Thyroid gland (tissue), 4 donors: Measurements from ENCODE around the gene SCUBE2. TPM values are rescaled to one million over a fixed set of nuclear protein-coding genes. Genes with fewer than 3 reads are reported as not detected.

ENCODE experiments used
- DNase-seq, 2 donors: peaks; one replicate each; pipeline ENCODE4 v3.0.0-alpha.2; 2019
- H3K27ac ChIP-seq, 3 donors: fragments of 200-600 bp; sonication (generic); 1 replicate in 2 of 3; 2 replicates in 1 of 3; pipeline ENCODE4 v1.5.1; 2016 to 2019; ENCODE audit warnings: mild to moderate bottlenecking in 1 of 3, moderate library complexity in 1 of 3
- H3K27me3 ChIP-seq: fragments of 200-600 bp; sonication (generic); one replicate; pipeline ENCODE4 v1.5.1; 2019
- H3K36me3 ChIP-seq, 2 donors: fragments of 200-600 bp; sonication (generic); one replicate each; pipeline ENCODE4 v1.5.1; 2016 to 2019
- H3K4me1 ChIP-seq, 2 donors: fragments of 200-600 bp; sonication (generic); one replicate each; pipeline ENCODE4 v1.5.1; 2017 to 2019
- H3K4me3 ChIP-seq, 3 donors: fragments of 200-600 bp; sonication (generic); replicated peaks in 1 of 3; 1 replicate in 2 of 3; 2 replicates in 1 of 3; pipeline ENCODE4 v1.5.1; 2016; ENCODE audit warnings: mild to moderate bottlenecking in 1 of 3
- H3K9me3 ChIP-seq: fragments of 200-600 bp; sonication (generic); one replicate; pipeline ENCODE4 v1.5.1; 2017
- POLR2A ChIP-seq, 2 donors: fragments of 450-650 bp; IDR thresholded peaks; one replicate each; pipeline ENCODE4 v1.6.1; 2017; ENCODE audit warnings: antibody characterized with exemption in 2 of 2, mild to moderate bottlenecking in 2 of 2, moderate library complexity in 1 of 2
- WGBS, 2 donors: methylation state at CpG; one replicate each; pipeline ENCODE4 v1.1.5; 2017; 5-methylcytosine and 5-hydroxymethylcytosine counted together
- intact Hi-C: fragments of 100-400 bp; cut with DNase I; formaldehyde crosslinking; loops from one replicate; pipeline ENCODE4 v1.15.1; 2023
- total RNA-seq, 4 donors: library from RNA; depleted of rRNA; stranded (reverse); fragments of >200 nt; gene quantifications; one replicate each; pipeline ENCODE4 v1.2.3, GENCODE V29; 2016
- TF ChIP-seq, protein P1 (sequence below), 6 experiments: fragments of 200-600 bp in 3 of 6; fragments of 450-650 bp in 3 of 6; sonication (generic) in 3 of 6; IDR thresholded peaks; one replicate each; pipeline ENCODE4 v1.5.1; 2016 to 2019; ENCODE audit warnings: antibody characterized with exemption in 6 of 6, mild to moderate bottlenecking in 2 of 6, inconsistent platforms in 1 of 6, moderate library complexity in 1 of 6

The SCUBE2 gene
- total RNA-seq, 4 donors from 2014 or later = 1.2 to 4.9 (median 3.1) TPM

GRCh38 chr11:9057888-9058287, 33.5 kb downstream of the SCUBE2 start:
- 76% methylated on average over 4 of the region's 4 CpGs for WGBS, 2 donors
- Histone ChIP-seq H3K36me3 (no peaks in the 10 kb centered on the region), H3K27ac (no peak overlapping the region), H3K9me3 (no peaks in the 10 kb centered on the region), H3K4me3 (no peak overlapping the region), H3K27me3 (no peaks in the 10 kb centered on the region), H3K4me1 (no peaks in the 10 kb centered on the region)
- DNase-seq = no peak
- TF ChIP-seq POLR2A (IDR thresholded peaks at IDR 0.05) = no peak
- intact Hi-C loops = no loop called here

GRCh38 chr11:9057007-9057406, 34.4 kb downstream of the SCUBE2 start:
- Histone ChIP-seq H3K4me1 (no peaks in the 10 kb centered on the region), H3K4me3 (no peak overlapping the region), H3K9me3 (no peaks in the 10 kb centered on the region), H3K27me3 (no peaks in the 10 kb centered on the region), H3K36me3 (no peaks in the 10 kb centered on the region), H3K27ac (no peak overlapping the region)
- no peak for DNase-seq
- intact Hi-C loops = no loop called here
- no peak for TF ChIP-seq POLR2A (IDR thresholded peaks at IDR 0.05)
- TF ChIP-seq, protein P1, sequence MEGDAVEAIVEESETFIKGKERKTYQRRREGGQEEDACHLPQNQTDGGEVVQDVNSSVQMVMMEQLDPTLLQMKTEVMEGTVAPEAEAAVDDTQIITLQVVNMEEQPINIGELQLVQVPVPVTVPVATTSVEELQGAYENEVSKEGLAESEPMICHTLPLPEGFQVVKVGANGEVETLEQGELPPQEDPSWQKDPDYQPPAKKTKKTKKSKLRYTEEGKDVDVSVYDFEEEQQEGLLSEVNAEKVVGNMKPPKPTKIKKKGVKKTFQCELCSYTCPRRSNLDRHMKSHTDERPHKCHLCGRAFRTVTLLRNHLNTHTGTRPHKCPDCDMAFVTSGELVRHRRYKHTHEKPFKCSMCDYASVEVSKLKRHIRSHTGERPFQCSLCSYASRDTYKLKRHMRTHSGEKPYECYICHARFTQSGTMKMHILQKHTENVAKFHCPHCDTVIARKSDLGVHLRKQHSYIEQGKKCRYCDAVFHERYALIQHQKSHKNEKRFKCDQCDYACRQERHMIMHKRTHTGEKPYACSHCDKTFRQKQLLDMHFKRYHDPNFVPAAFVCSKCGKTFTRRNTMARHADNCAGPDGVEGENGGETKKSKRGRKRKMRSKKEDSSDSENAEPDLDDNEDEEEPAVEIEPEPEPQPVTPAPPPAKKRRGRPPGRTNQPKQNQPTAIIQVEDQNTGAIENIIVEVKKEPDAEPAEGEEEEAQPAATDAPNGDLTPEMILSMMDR (IDR thresholded peaks at IDR 0.05) = no peak
- WGBS, 2 donors = 57 to 69% methylated on average over 2 of the region's 2 CpGs

DNA sequence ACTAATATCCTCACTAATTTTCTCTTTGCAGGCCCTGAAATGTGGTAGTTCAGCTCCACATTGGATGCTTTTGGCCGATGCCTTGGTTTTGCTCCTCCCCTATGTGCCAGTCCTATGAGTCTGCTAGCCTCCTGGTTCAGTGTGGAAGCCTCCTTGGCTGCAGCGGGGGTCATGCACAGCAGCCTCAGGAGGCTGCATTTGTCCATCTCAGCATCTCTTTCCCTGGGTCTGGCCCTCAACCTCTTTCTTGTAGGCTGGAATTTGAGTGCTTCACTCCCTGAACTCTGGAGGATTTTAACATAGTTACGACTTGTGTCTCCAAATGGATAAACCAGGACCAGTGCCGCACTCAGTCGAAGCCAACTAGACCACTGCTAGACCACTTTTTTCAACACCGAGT, 34.9 kb downstream of the SCUBE2 start:
- no peak for DNase-seq
- Histone ChIP-seq H3K27me3 (no peaks in the 10 kb centered on the region), H3K9me3 (no peaks in the 10 kb centered on the region), H3K4me3 (no peak overlapping the region), H3K4me1 (no peaks in the 10 kb centered on the region), H3K27ac (no peak overlapping the region), H3K36me3 (no peaks in the 10 kb centered on the region)
- 84 to 87% methylated on average over 6 of the region's 6 CpGs for WGBS, 2 donors
- TF ChIP-seq POLR2A (IDR thresholded peaks at IDR 0.05) = no peak
- TF ChIP-seq, protein P1 (IDR thresholded peaks at IDR 0.05) = no peak
- intact Hi-C loops = no loop called here

GRCh38 chr11:9053316-9054035, 37.9 kb downstream of the SCUBE2 start:
- peaks cover 0 to 8% of the 10 kb centered on the region in 2 donors for H3K4me1 ChIP-seq
- H3K27ac ChIP-seq = no peak overlapping the region
- WGBS, 2 donors = 77 to 81% methylated on average over 7 of the region's 7 CpGs
- no peaks in the 10 kb centered on the region for H3K36me3 ChIP-seq
- intact Hi-C loops = no loop called here
- H3K27me3 ChIP-seq = no peaks in the 10 kb centered on the region
- no peaks in the 10 kb centered on the region for H3K9me3 ChIP-seq
- TF ChIP-seq POLR2A (IDR thresholded peaks at IDR 0.05) = no peak
- TF ChIP-seq, protein P1 (IDR thresholded peaks at IDR 0.05) = no peak
- DNase-seq = no peak
- H3K4me3 ChIP-seq = no peak overlapping the region

GRCh38 chr11:9052316-9052715, 39.1 kb downstream of the SCUBE2 start:
- no peak for TF ChIP-seq POLR2A (IDR thresholded peaks at IDR 0.05)
- TF ChIP-seq, protein P1 (IDR thresholded peaks at IDR 0.05) = no peak
- intact Hi-C loops = no loop called here
- H3K4me3 ChIP-seq = no peak overlapping the region
- WGBS, 2 donors = 89 to 93% methylated on average over 3 of the region's 3 CpGs
- no peak overlapping the region for H3K27ac ChIP-seq
- H3K9me3 ChIP-seq = no peaks in the 10 kb centered on the region
- no peak for DNase-seq
- no peaks in the 10 kb centered on the region for H3K27me3 ChIP-seq
- peaks cover 10 to 19% of the 10 kb centered on the region in 2 donors for H3K4me1 ChIP-seq
- H3K36me3 ChIP-seq = no peaks in the 10 kb centered on the region
